Tibial artery (tissue), 4 donors: Measurements from ENCODE around the gene BHLHE23.

ENCODE experiments used
- DNase-seq, 2 donors: peaks; one replicate each; pipeline ENCODE4 v3.0.0-alpha.2; 2019
- H3K27ac ChIP-seq, 2 donors: fragments of 200-600 bp; sonication (generic) in 1 of 2; 1 replicate in 1 of 2; 2 replicates in 1 of 2; pipeline ENCODE4 v1.5.1; 2018 to 2019; ENCODE audit warnings: mild to moderate bottlenecking in 1 of 2
- H3K27me3 ChIP-seq, 2 donors: fragments of 200-600 bp; sonication (generic) in 1 of 2; one replicate each; pipeline versions ENCODE4 v1.5.1 to v1.6.0; 2016 to 2019
- H3K36me3 ChIP-seq, 3 donors: fragments of 200-600 bp; sonication (generic) in 2 of 3; one replicate each; pipeline ENCODE4 v1.5.1; 2016 to 2019; ENCODE audit warnings: mild to moderate bottlenecking in 2 of 3
- H3K4me1 ChIP-seq, 4 donors: fragments of 200-600 bp; sonication (generic) in 2 of 4; 1 replicate in 3 of 4; 2 replicates in 1 of 4; pipeline ENCODE4 v1.5.1; 2016 to 2019
- H3K4me3 ChIP-seq, 2 donors: fragments of 200-600 bp; sonication (generic) in 1 of 2; 1 replicate in 1 of 2; 2 replicates in 1 of 2; pipeline ENCODE4 v1.5.1; 2018 to 2019; ENCODE audit warnings: mild to moderate bottlenecking in 2 of 2
- H3K9me3 ChIP-seq, 3 donors: fragments of 200-600 bp; sonication (generic) in 1 of 3; one replicate each; pipeline ENCODE4 v1.5.1; 2016 to 2019
- CTCF ChIP-seq, 2 experiments: fragments of 200-600 bp in 1 of 2; fragments of 450-650 bp in 1 of 2; IDR thresholded peaks; one replicate each; pipeline ENCODE4 v1.5.1; 2017 to 2019; ENCODE audit warnings: antibody characterized with exemption in 2 of 2, mild to moderate bottlenecking in 1 of 2, moderate library complexity in 1 of 2
- intact Hi-C: fragments of 100-400 bp; cut with DNase I; formaldehyde crosslinking; loops from one replicate; pipeline ENCODE4 v1.15.0; 2023; ENCODE audit warnings: low total_unique reads

The BHLHE23 gene

DNA sequence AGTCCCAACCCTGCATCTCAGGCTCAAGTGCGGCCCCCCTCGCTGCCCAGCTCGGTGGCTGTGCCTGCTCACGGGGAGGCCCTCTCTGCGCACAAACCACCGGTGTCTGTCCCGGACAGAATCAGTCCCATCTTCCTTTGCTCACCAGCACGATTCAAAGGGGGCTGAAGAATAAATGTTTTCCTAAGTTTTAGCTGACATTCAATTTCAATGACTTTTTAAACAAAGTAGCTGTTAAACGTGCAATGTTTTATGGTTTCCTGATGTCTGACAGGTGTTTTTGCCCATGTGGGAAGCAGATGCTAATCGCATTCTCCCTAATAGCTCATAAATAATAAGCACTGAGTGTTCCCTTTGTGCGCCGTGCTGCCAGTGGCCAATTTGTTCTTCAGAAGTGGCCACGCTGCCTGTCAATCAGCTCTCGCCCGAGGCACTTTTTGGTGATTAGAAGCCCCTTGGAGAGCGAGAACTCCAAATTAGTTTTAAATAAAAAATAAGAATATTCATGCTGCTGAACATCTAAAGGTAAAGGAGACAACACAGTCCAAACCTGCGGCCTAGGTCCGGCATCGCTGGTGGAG is 26.3 kb downstream of the BHLHE23 start:
- intact Hi-C loops: no loop called here
- H3K4me1 ChIP-seq: no peaks in the 10 kb centered on the region

DNA sequence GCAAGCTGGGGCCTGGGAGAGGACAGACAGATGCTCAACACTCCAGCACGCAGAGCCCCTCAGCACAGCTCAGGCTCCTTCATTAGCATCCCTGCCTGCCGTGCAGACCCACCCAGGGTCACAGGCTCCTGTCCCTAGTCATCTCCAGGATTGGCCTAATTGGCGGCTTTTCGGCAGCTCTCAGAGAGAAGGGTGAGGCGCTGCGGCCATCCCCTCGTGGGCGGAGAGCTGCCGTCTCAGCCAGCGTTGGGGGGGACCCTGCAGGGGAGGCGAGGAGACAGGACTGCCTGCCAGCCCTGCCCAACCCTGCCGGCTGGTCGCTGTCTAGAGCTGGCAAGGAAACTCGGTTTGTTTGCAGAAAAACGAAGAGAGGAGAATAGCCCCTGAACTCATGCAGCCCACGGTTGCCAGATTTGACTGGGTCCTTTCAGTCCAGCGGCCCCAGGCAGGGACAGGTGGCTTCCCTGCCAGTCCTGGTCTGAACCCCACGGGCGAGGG is 26.8 kb downstream of the BHLHE23 start:
- DNase-seq: no peak
- Histone ChIP-seq H3K36me3 (no peaks in the 10 kb centered on the region), H3K27me3 (peaks cover 0 to 99% of the 10 kb centered on the region in 2 donors), H3K9me3 (no peaks in the 10 kb centered on the region), H3K4me3 (no peak overlapping the region), H3K27ac (no peak overlapping the region), H3K4me1 (no peaks in the 10 kb centered on the region)
- intact Hi-C loops: no loop called here
- no peak for TF ChIP-seq CTCF (IDR thresholded peaks at IDR 0.05)

More for the DNA sequence above, 26.3 kb downstream of the BHLHE23 start:
- no peak for DNase-seq
- TF ChIP-seq CTCF (IDR thresholded peaks at IDR 0.05): no peak
- Histone ChIP-seq H3K4me3 (no peak overlapping the region), H3K27me3 (peaks cover 0 to 99% of the 10 kb centered on the region in 2 donors), H3K36me3 (no peaks in the 10 kb centered on the region), H3K9me3 (no peaks in the 10 kb centered on the region), H3K27ac (no peak overlapping the region)

DNA sequence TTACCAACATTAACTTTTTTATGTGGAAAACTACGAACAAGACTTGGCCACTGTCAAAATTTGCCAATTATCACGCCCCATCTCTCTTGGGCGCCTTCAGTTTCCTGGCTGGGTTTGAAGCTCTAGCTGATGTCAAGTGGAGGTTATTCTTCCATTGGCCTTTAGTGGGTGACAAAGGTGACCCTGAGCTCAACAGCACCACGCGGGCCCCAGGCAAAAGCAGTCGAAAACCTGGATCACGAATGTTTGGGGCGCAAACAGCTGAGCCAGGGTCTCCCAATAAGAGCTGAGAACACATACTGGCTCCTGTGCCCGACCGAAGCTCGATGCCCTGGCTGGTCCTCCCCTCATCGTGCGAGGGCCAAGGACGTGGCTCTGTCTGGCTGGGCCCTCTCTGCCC is 27.5 kb downstream of the BHLHE23 start:
- no peaks in the 10 kb centered on the region for H3K4me1 ChIP-seq
- intact Hi-C loops: no loop called here
- H3K9me3 ChIP-seq: no peaks in the 10 kb centered on the region
- H3K36me3 ChIP-seq: no peaks in the 10 kb centered on the region
- no peak for DNase-seq
- H3K4me3 ChIP-seq: no peak overlapping the region
- no peak for TF ChIP-seq CTCF (IDR thresholded peaks at IDR 0.05)
- H3K27ac ChIP-seq: no peak overlapping the region
- peaks cover 0 to 99% of the 10 kb centered on the region in 2 donors for H3K27me3 ChIP-seq

- Histone ChIP-seq H3K27ac (no peak overlapping the region), H3K27me3 (peaks cover 0 to 100% of the 10 kb centered on the region in 2 donors), H3K4me1 (no peaks in the 10 kb centered on the region), H3K9me3 (no peaks in the 10 kb centered on the region), H3K36me3 (no peaks in the 10 kb centered on the region), H3K4me3 (no peak overlapping the region)
- DNase-seq: no peak
- intact Hi-C loops: no loop called here
- no peak for TF ChIP-seq CTCF (IDR thresholded peaks at IDR 0.05)
These were observed 28.2 kb downstream of the BHLHE23 start for GRCh38 chr20:62978561-62978943.

GRCh38 chr20:62977613-62978560 is 28.9 kb downstream of the BHLHE23 start:
- H3K4me1 ChIP-seq: peaks cover 0 to 5% (median 3%) of the 10 kb centered on the region in 4 donors
- no peak for TF ChIP-seq CTCF (IDR thresholded peaks at IDR 0.05)
- no peaks in the 10 kb centered on the region for H3K36me3 ChIP-seq
- intact Hi-C loops: no loop called here
- no peak overlapping the region for H3K27ac ChIP-seq
- peaks cover 0 to 100% of the 10 kb centered on the region in 2 donors for H3K27me3 ChIP-seq
- no peak for DNase-seq
- H3K4me3 ChIP-seq: no peak overlapping the region
- no peaks in the 10 kb centered on the region for H3K9me3 ChIP-seq
